Measurements from ENCODE around the gene FNIP1. TPM values are rescaled to one million over a fixed set of nuclear protein-coding genes. Genes with fewer than 3 reads are reported as not detected.

FNIP1 gene
- total RNA-seq, 1 experiment from 2014 or later: 16.4 TPM

GRCh38 chr5:131792896-131793295, 3.9 kb downstream of the FNIP1 start (continued):
- TF ChIP-seq, protein P1, sequence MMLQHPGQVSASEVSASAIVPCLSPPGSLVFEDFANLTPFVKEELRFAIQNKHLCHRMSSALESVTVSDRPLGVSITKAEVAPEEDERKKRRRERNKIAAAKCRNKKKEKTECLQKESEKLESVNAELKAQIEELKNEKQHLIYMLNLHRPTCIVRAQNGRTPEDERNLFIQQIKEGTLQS (IDR thresholded peaks at IDR 0.05): no peak
- TF ChIP-seq TCF7L2 (IDR thresholded peaks at IDR 0.05; ENCODE audit: borderline replicate concordance, extremely low read depth, insufficient read depth, insufficient read length): no peak
- TF ChIP-seq ELF1 (IDR thresholded peaks at IDR 0.05; ENCODE audit: borderline replicate concordance, low read depth): no peak
- no peak for TF ChIP-seq FOSL1 (IDR thresholded peaks at IDR 0.05; ENCODE audit: low read depth)

GRCh38 chr5:131791866-131792265, 5.0 kb downstream of the FNIP1 start:
- BruUV-seq (replicated peaks): no TSS peak
- no peak for ATAC-seq
- no peak overlapping the region for H2AFZ ChIP-seq (ENCODE audit: low read depth, low read length, poor library complexity, severe bottlenecking)
- no peak overlapping the region for H3K27ac ChIP-seq (ENCODE audit: low read depth, low read length)
- POLR2A ChIA-PET: no interaction called here
- H3K9me2 ChIP-seq (ENCODE audit: insufficient read depth): no peaks in the 10 kb centered on the region
- no peak for DNase-seq (ENCODE audit: low read depth, low spot score)
- H3K9me3 ChIP-seq (ENCODE audit: control insufficient read depth in 1 of 2, insufficient read depth in 1 of 2, low read depth in 1 of 2, low read length in 2 of 2): no peaks in the 10 kb centered on the region
- no peak overlapping the region for H3K4me3 ChIP-seq (replicated peaks in 1 of 2; ENCODE audit: low read depth in 1 of 2, low read length in 2 of 2)
- CTCF ChIA-PET: no interaction called here
- peaks cover 0 to 9% of the 10 kb centered on the region in 2 experiments; a peak in 3 of 4 replicates for H3K4me1 ChIP-seq (ENCODE audit: control insufficient read depth in 1 of 2, insufficient read depth in 2 of 2, low read length in 2 of 2)
- TF ChIP-seq YY1 (IDR thresholded peaks at IDR 0.05; ENCODE audit: extremely low read depth, insufficient replicate concordance, low read depth, low read length): no peak
- no peak for TF ChIP-seq SIN3A (IDR thresholded peaks at IDR 0.05; ENCODE audit: low read depth)
- no peak for TF ChIP-seq CEBPB (IDR thresholded peaks at IDR 0.05; ENCODE audit: low read depth)
- TF ChIP-seq FOSL1 (IDR thresholded peaks at IDR 0.05; ENCODE audit: low read depth): no peak
- no peaks in the 10 kb centered on the region for H3K36me3 ChIP-seq (ENCODE audit: control insufficient read depth in 1 of 2, insufficient read depth in 2 of 2, low read length in 2 of 2)
- no peak overlapping the region for H3K9ac ChIP-seq (ENCODE audit: low read length)
- intact Hi-C loops (cut with micrococcal nuclease): no loop called here
- no peaks in the 10 kb centered on the region for H3K27me3 ChIP-seq (ENCODE audit: insufficient read depth, low read length)
- H3K79me2 ChIP-seq (ENCODE audit: insufficient read depth, low read length): peaks cover 92% of the 10 kb centered on the region
- H3K4me2 ChIP-seq (ENCODE audit: low read length): no peak overlapping the region
- H4K20me1 ChIP-seq (ENCODE audit: insufficient read depth): no peaks in the 10 kb centered on the region
- RAD21 ChIA-PET (ENCODE audit: low non-redundant PET in 1 of 2, low total read pairs in 2 of 2, uncharacterized antibody in 2 of 2, unreplicated experiment in 2 of 2): no interaction called here

GRCh38 chr5:131790550-131790949, 6.3 kb downstream of the FNIP1 start:
- Histone ChIP-seq H3K4me3 (replicated peaks in 1 of 2; ENCODE audit: low read depth in 1 of 2, low read length in 2 of 2) (no peak overlapping the region), H3K4me1 (ENCODE audit: control insufficient read depth in 1 of 2, insufficient read depth in 2 of 2, low read length in 2 of 2) (peaks cover 0 to 4% of the 10 kb centered on the region in 2 experiments; a peak in 2 of 4 replicates), H3K27me3 (ENCODE audit: insufficient read depth, low read length) (no peaks in the 10 kb centered on the region), H3K36me3 (ENCODE audit: control insufficient read depth in 1 of 2, insufficient read depth in 2 of 2, low read length in 2 of 2) (no peaks in the 10 kb centered on the region), H3K4me2 (ENCODE audit: low read length) (no peak overlapping the region), H3K79me2 (ENCODE audit: insufficient read depth, low read length) (peaks cover 94% of the 10 kb centered on the region), H2AFZ (ENCODE audit: low read depth, low read length, poor library complexity, severe bottlenecking) (no peak overlapping the region), H4K20me1 (ENCODE audit: insufficient read depth) (no peaks in the 10 kb centered on the region), H3K9me3 (ENCODE audit: control insufficient read depth in 1 of 2, insufficient read depth in 1 of 2, low read depth in 1 of 2, low read length in 2 of 2) (no peaks in the 10 kb centered on the region), H3K9me2 (ENCODE audit: insufficient read depth) (no peaks in the 10 kb centered on the region), H3K9ac (ENCODE audit: low read length) (no peak overlapping the region), H3K27ac (ENCODE audit: low read depth, low read length) (no peak overlapping the region)
- no TSS peak for BruUV-seq (replicated peaks)
- ChIA-PET POLR2A (no interaction called here), RAD21 (ENCODE audit: low non-redundant PET in 1 of 2, low total read pairs in 2 of 2, uncharacterized antibody in 2 of 2, unreplicated experiment in 2 of 2) (no interaction called here), CTCF (interaction anchor here (0.8 kb wide), 1 partner anchor 42 kb away, joined by 3 read pairs; no protein-coding TSS in a partner anchor)
- intact Hi-C loops (cut with micrococcal nuclease): no loop called here
- DNase-seq (ENCODE audit: low read depth, low spot score) (no peak), ATAC-seq (no peak)
- no peak for TF ChIP-seq JUND (IDR thresholded peaks at IDR 0.05)
- no peak for TF ChIP-seq CBX3 (IDR thresholded peaks at IDR 0.05; ENCODE audit: low read depth)
- TF ChIP-seq TCF7L2 (IDR thresholded peaks at IDR 0.05; ENCODE audit: borderline replicate concordance, extremely low read depth, insufficient read depth, insufficient read length): no peak
- TF ChIP-seq YY1 (IDR thresholded peaks at IDR 0.05; ENCODE audit: extremely low read depth, insufficient replicate concordance, low read depth, low read length): no peak
- TF ChIP-seq ELF1 (IDR thresholded peaks at IDR 0.05; ENCODE audit: borderline replicate concordance, low read depth): no peak
- TF ChIP-seq, protein P2, sequence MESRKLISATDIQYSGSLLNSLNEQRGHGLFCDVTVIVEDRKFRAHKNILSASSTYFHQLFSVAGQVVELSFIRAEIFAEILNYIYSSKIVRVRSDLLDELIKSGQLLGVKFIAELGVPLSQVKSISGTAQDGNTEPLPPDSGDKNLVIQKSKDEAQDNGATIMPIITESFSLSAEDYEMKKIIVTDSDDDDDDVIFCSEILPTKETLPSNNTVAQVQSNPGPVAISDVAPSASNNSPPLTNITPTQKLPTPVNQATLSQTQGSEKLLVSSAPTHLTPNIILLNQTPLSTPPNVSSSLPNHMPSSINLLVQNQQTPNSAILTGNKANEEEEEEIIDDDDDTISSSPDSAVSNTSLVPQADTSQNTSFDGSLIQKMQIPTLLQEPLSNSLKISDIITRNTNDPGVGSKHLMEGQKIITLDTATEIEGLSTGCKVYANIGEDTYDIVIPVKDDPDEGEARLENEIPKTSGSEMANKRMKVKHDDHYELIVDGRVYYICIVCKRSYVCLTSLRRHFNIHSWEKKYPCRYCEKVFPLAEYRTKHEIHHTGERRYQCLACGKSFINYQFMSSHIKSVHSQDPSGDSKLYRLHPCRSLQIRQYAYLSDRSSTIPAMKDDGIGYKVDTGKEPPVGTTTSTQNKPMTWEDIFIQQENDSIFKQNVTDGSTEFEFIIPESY (IDR thresholded peaks at IDR 0.05; ENCODE audit: extremely low read depth, insufficient replicate concordance, low read length): no peak
- TF ChIP-seq REST (IDR thresholded peaks at IDR 0.05; ENCODE audit: low read depth): no peak
- TF ChIP-seq EZH2phosphoT487 (IDR thresholded peaks at IDR 0.05; ENCODE audit: borderline replicate concordance): no peak

All from HCT116 (cell line).